ENCODE data around the gene HPSE.

Gene HPSE

DNA sequence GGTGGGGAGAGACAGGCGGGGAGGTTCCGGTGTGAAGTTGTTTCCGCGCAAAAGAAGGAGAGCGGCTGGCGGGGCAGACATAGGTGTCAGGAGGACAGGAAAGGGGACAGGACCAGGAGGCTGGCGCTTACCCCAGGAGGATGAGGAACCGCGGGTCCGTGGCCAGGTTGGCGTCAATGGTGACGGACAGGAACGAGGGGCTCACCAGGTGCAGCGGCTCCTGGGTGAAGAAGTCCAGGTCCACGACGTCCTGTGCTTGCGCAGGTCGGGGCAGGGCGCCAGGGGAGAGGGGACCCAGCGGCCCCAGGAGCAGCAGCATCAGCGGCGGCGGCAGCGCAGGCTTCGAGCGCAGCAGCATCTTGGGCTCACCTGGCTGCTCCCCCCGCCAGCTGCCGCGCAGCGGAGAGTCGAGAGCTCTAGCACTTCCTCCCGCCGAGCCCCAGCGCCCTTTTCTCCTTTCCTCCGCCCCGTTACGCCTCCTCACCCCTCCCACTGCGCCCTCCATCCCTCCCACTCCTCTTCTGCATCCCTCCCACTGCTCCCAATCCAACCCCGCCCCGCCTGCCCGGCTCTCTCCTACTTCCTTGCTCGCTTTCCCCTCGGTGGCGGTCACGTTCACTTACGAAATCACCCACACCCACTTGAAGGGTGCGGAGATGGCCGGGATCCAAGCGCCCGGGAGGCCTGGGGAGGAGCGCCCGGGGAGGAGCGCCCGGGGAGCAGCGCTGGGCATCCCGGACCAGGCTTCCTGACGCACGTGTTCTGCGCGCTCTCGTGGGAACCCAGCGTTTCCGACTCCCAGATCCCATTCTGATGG, at the start of gene HPSE:
Gene HPSE, minus strand, starts transcription at position 424 of the 817 bp plus-strand sequence. Its CDS starts 66 bp downstream, at position 358.
- Histone ChIP-seq H3K27ac (ENCODE audit: low read depth, low read length) (no peak within 1 kb of the TSS), H3K4me1 (ENCODE audit: control insufficient read depth, insufficient read depth, low read length) (no peaks in the 10 kb centered on the region), H3K27me3 (ENCODE audit: control insufficient read depth, insufficient read depth, low read length) (peaks cover 5% of the 10 kb centered on the region), H3K9ac (ENCODE audit: low read length) (peak within 1 kb of the TSS; percentile 39), H3K4me3 (ENCODE audit: low read length) (peak within 1 kb of the TSS; percentile 77), H3K36me3 (ENCODE audit: control insufficient read depth, insufficient read depth, low read length) (no peaks in the 10 kb centered on the region)

DNA sequence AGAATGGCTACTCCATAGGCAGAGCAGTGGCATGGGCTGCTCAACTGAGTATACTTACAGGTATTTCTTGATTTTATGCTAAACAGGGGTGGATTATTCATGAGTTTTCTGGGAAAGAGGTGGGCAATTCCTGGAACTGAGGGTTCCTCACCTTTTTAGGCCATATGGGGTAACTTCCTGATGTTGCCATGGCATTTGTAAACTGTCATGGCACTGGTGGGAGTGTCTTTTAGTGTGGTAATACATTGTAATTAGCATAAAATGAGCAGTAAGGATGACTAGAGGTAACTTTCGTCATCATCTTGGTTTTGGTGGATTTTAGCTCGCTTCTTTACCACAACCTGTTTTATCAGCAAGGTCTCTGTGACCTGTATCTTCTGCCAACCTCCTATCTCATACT, 48.2 kb upstream of the HPSE start:
- Histone ChIP-seq H3K4me3 (ENCODE audit: low read length) (no peak overlapping the region), H3K27me3 (ENCODE audit: control insufficient read depth, insufficient read depth, low read length) (no peaks in the 10 kb centered on the region), H3K36me3 (ENCODE audit: control insufficient read depth, insufficient read depth, low read length) (no peaks in the 10 kb centered on the region), H3K9ac (ENCODE audit: low read length) (no peak overlapping the region), H3K4me1 (ENCODE audit: control insufficient read depth, insufficient read depth, low read length) (peaks cover 2% of the 10 kb centered on the region), H3K27ac (ENCODE audit: low read depth, low read length) (no peak overlapping the region)

DNA sequence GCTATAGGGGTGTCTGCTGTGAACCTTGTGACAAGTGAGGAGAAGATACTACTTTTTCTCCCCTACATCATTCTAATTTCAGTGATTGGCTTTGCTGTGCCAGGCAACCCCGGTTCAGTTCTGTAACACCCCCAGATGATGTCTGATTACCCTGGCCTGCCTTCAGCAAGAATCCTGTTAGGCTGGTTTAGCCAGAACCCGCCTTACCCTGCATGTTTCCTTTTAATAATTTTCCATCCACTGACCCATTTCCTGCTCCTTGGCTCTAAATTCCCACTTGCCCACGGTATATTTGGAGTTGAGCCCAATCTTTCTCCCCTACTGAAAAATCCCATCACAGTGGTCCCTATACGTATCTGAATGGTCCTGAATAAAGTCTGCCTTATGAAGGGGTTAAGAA, 46.5 kb upstream of the HPSE start:
- Histone ChIP-seq H3K4me1 (ENCODE audit: control insufficient read depth, insufficient read depth, low read length) (no peaks in the 10 kb centered on the region), H3K4me3 (ENCODE audit: low read length) (no peak overlapping the region), H3K36me3 (ENCODE audit: control insufficient read depth, insufficient read depth, low read length) (no peaks in the 10 kb centered on the region), H3K27ac (ENCODE audit: low read depth, low read length) (no peak overlapping the region), H3K9ac (ENCODE audit: low read length) (no peak overlapping the region), H3K27me3 (ENCODE audit: control insufficient read depth, insufficient read depth, low read length) (no peaks in the 10 kb centered on the region)

DNA sequence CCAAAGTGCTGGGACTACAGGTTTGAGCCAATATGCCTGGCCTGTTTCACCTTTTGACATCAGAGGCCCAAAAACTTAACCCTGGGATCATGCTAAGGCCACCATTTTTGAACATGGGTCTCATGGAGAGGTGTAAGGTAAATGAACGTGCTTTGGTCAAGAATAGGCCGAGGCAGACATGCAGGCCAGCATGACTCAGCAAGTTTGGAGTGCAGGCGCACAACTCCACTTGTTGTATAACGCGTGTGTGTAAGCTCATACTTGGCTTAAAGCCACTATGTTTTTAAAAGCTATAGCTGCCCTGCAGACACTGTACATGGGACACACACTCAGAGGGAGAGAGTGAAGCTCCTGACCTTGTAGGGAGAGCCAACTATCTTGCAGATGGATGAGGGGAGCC, 43.8 kb upstream of the HPSE start:
- Histone ChIP-seq H3K27ac (ENCODE audit: low read depth, low read length) (no peak overlapping the region), H3K27me3 (ENCODE audit: control insufficient read depth, insufficient read depth, low read length) (no peaks in the 10 kb centered on the region), H3K36me3 (ENCODE audit: control insufficient read depth, insufficient read depth, low read length) (no peaks in the 10 kb centered on the region), H3K9ac (ENCODE audit: low read length) (no peak overlapping the region), H3K4me3 (ENCODE audit: low read length) (no peak overlapping the region), H3K4me1 (ENCODE audit: control insufficient read depth, insufficient read depth, low read length) (no peaks in the 10 kb centered on the region)

- Histone ChIP-seq H3K9ac (ENCODE audit: low read length) (no peak overlapping the region), H3K4me3 (ENCODE audit: low read length) (no peak overlapping the region), H3K27ac (ENCODE audit: low read depth, low read length) (no peak overlapping the region), H3K27me3 (ENCODE audit: control insufficient read depth, insufficient read depth, low read length) (no peaks in the 10 kb centered on the region), H3K36me3 (ENCODE audit: control insufficient read depth, insufficient read depth, low read length) (no peaks in the 10 kb centered on the region), H3K4me1 (ENCODE audit: control insufficient read depth, insufficient read depth, low read length) (no peaks in the 10 kb centered on the region)
Observed at GRCh38 chr4:83372931-83373330, 38.3 kb upstream of the HPSE start.

- no peak overlapping the region for H3K4me3 ChIP-seq (ENCODE audit: low read length)
- no peaks in the 10 kb centered on the region for H3K36me3 ChIP-seq (ENCODE audit: control insufficient read depth, insufficient read depth, low read length)
- H3K9ac ChIP-seq (ENCODE audit: low read length) = no peak overlapping the region
- H3K27ac ChIP-seq (ENCODE audit: low read depth, low read length) = no peak overlapping the region
- no peaks in the 10 kb centered on the region for H3K4me1 ChIP-seq (ENCODE audit: control insufficient read depth, insufficient read depth, low read length)
- H3K27me3 ChIP-seq (ENCODE audit: control insufficient read depth, insufficient read depth, low read length) = no peaks in the 10 kb centered on the region
Observed at GRCh38 chr4:83371936-83372335, 37.3 kb upstream of the HPSE start.

GRCh38 chr4:83371235-83371634, 36.6 kb upstream of the HPSE start:
- Histone ChIP-seq H3K4me1 (ENCODE audit: control insufficient read depth, insufficient read depth, low read length) (no peaks in the 10 kb centered on the region), H3K27me3 (ENCODE audit: control insufficient read depth, insufficient read depth, low read length) (no peaks in the 10 kb centered on the region), H3K36me3 (ENCODE audit: control insufficient read depth, insufficient read depth, low read length) (no peaks in the 10 kb centered on the region), H3K9ac (ENCODE audit: low read length) (no peak overlapping the region), H3K27ac (ENCODE audit: low read depth, low read length) (no peak overlapping the region), H3K4me3 (ENCODE audit: low read length) (no peak overlapping the region)

DNA sequence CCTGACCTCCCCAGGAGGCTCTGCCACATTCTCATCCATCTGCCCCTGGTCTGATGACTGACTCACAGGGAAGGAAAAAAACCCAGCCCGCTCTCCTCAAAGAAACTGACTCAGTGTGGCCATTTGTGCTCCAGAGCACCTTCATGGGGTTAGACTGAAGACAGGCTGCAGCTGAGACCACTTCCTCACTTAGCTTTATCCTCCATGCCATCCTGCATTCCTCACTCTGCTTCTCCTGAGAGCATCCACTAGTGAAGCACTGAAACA, 35.9 kb upstream of the HPSE start:
- Histone ChIP-seq H3K36me3 (ENCODE audit: control insufficient read depth, insufficient read depth, low read length) (no peaks in the 10 kb centered on the region), H3K9ac (ENCODE audit: low read length) (no peak overlapping the region), H3K4me1 (ENCODE audit: control insufficient read depth, insufficient read depth, low read length) (no peaks in the 10 kb centered on the region), H3K27ac (ENCODE audit: low read depth, low read length) (no peak overlapping the region), H3K4me3 (ENCODE audit: low read length) (no peak overlapping the region), H3K27me3 (ENCODE audit: control insufficient read depth, insufficient read depth, low read length) (no peaks in the 10 kb centered on the region)

DNA sequence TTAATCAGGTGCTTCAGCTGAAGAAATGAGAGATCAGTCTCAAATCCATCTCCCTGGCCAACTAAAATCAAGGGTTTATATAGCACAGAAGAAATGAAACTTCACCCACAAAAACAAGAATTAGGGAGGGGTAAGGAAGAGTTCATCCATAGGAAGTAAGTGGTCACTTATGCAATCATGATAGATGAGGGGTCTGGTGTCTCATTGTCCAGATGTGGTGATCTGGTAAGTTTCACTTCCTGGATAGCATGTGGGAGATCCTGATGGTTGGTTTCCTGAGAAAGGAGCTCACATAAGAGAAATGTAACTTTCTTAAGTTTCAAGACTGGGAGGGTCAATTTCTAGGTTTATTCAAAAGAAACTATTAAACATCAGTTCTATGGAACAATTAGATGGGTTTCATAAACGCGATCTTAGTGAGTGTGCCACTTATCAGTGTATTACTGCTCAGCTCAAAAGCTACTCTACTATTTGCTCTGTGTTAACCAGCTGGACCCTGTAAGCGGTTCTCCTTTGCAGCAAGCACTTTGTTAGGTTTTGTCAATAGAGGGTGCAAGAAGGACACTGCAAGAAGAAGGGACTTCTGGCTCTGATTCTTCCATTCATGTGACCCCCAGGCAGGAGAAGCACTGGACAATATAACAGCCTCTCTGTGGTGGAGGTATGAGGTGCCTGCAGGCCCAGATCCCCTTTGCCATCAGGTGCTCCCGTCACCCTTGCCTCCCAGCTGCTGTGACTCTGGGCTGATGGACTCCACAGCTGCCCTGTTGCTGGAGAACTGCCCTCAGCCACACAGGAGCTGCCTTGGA, 35.4 kb upstream of the HPSE start:
- Histone ChIP-seq H3K27me3 (ENCODE audit: control insufficient read depth, insufficient read depth, low read length) (no peaks in the 10 kb centered on the region), H3K9ac (ENCODE audit: low read length) (no peak overlapping the region), H3K27ac (ENCODE audit: low read depth, low read length) (no peak overlapping the region), H3K4me3 (ENCODE audit: low read length) (no peak overlapping the region), H3K4me1 (ENCODE audit: control insufficient read depth, insufficient read depth, low read length) (no peaks in the 10 kb centered on the region), H3K36me3 (ENCODE audit: control insufficient read depth, insufficient read depth, low read length) (no peaks in the 10 kb centered on the region)

DNA sequence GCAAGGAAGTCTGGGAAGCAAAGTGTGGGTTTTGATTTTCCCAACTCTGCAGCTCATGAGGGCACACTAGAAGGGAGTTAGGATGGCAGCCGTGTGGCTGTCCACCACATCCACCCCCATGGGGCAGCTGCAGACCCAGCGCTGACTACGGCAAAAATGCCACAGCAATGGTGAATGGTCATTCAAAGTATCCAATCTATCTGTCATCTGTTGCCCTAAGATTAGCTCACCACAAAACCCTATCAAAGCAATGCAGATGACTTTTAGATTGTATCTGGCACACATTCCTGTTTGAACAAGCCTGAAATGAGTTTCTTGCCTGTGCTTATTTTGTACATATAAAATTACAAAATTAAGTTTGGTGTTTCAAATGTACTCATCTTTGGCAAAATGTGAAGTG, 29.7 kb upstream of the HPSE start:
- H3K4me1 ChIP-seq (ENCODE audit: control insufficient read depth, insufficient read depth, low read length) = no peaks in the 10 kb centered on the region
- no peak overlapping the region for H3K4me3 ChIP-seq (ENCODE audit: low read length)
- no peaks in the 10 kb centered on the region for H3K27me3 ChIP-seq (ENCODE audit: control insufficient read depth, insufficient read depth, low read length)

GRCh38 chr4:83362492-83363329, 28.1 kb upstream of the HPSE start:
- no peak overlapping the region for H3K9ac ChIP-seq (ENCODE audit: low read length)
- no peaks in the 10 kb centered on the region for H3K36me3 ChIP-seq (ENCODE audit: control insufficient read depth, insufficient read depth, low read length)
- H3K27ac ChIP-seq (ENCODE audit: low read depth, low read length) = no peak overlapping the region

More for the DNA sequence above, 29.7 kb upstream of the HPSE start:
- Histone ChIP-seq H3K9ac (ENCODE audit: low read length) (no peak overlapping the region), H3K27ac (ENCODE audit: low read depth, low read length) (no peak overlapping the region), H3K36me3 (ENCODE audit: control insufficient read depth, insufficient read depth, low read length) (no peaks in the 10 kb centered on the region)

DNA sequence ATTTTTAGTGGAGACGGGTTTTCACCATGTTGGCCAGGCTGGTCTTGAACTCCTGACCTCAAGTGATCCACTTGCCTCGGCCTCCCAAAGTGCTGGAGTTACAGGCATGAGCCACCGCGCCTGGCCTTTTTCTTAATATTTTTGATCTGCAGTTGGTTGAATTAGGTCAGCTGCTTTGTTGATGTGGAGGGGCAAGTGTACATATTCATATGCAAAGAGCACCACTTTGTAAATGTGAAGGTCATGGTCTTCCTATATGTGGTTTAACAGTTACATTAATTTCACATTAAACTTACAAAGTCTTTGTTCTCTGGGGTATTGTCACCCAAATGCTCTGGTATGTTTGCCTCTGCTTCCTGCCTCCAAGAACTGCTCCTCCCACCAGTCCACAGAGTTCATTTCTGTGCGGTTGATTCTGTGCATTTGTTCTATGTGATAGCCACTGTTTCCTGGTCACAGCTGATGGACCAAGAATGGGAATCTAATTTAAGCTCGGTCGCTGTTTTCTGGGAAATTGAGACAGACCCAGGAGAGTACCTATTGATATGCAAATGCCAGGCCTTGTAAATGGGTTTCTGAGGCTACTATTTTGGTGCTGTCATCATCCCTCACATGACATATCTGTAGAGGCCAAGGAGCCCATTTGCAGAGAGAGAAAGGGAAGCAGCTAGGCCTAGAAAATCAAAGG, 26.9 kb upstream of the HPSE start:
- Histone ChIP-seq H3K4me1 (ENCODE audit: control insufficient read depth, insufficient read depth, low read length) (no peaks in the 10 kb centered on the region), H3K36me3 (ENCODE audit: control insufficient read depth, insufficient read depth, low read length) (no peaks in the 10 kb centered on the region), H3K4me3 (ENCODE audit: low read length) (no peak overlapping the region), H3K27ac (ENCODE audit: low read depth, low read length) (no peak overlapping the region), H3K9ac (ENCODE audit: low read length) (no peak overlapping the region), H3K27me3 (ENCODE audit: control insufficient read depth, insufficient read depth, low read length) (no peaks in the 10 kb centered on the region)

More at GRCh38 chr4:83362492-83363329, 28.1 kb upstream of the HPSE start:
- Histone ChIP-seq H3K4me1 (ENCODE audit: control insufficient read depth, insufficient read depth, low read length) (no peaks in the 10 kb centered on the region), H3K4me3 (ENCODE audit: low read length) (no peak overlapping the region), H3K27me3 (ENCODE audit: control insufficient read depth, insufficient read depth, low read length) (no peaks in the 10 kb centered on the region)
